Activated gamma-delta T cell treated with Interleukin-2 at 50 U/mL for 16 hours (primary cell): ENCODE data around the gene FOXO1.

Experiments
- DNase-seq: peaks from one replicate; pipeline ENCODE4 v3.0.0-alpha.2; 2020

FOXO1 gene

DNA sequence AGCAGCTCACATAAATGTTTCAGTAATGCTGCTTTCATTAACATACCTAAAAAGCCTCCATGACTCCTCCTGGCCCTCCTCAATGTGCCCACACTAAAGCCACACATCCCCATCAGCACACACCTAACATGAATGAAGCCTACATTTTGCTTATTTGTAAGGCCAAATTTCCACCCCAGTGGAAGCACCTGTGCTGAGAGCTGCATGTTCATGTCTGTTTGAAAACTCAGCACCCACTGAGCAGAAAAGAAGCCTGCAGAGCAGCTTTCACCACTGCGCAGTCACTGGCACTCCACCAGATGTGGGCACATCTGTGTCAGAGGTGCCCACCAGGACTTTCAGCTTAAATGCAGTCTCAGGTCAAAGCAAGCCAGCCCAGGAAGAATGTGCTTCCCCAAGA lies 93.5 kb downstream of the FOXO1 start:
- no peak for DNase-seq

DNA sequence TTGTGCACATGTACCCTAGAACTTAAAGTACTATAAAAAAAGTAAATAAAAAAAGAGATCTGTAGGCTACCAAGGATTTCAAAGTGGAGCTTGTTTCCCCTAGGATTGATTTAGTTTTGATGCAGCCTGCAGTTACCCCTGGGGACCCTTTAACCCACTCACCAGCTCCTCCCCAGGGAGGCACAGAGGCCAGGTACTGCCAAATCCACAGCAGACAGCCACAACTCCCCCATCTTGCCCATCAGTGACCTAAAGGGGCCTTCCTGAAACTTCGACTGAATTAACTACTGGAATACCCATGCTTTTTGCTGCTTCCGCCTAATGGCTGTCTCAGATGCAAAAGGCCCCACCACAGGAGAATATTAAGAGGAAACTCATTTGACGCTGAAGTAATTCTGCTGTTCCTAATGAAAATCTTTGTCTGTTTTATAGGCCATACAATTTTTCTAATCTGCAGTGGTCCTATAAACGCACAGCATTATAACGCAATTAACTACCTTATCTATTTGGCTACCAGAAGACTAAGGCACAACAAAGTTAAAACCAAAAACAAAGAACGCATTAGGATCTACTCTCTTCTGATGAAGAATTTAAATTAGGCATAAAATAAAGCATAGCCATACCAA lies 95.0 kb downstream of the FOXO1 start:
- no peak for DNase-seq

DNA sequence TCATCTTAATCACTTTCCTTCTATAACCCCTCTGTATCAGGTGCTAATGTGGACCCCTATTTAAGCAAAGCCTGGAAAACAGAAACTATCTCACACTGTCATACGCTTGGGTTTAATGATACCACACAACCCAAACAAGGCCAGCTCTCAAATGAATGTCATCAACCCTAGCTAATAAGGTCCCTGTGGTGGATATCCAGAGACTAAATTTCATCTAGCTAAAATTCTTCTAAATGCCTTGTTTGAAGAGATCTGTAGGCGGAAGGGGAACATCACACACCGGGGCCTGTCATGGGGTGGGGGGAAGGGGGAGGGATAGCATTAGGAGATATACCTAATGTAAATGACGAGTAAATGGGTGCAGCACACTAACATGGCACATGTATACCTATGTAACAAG lies 95.5 kb downstream of the FOXO1 start:
- no peak for DNase-seq

DNA sequence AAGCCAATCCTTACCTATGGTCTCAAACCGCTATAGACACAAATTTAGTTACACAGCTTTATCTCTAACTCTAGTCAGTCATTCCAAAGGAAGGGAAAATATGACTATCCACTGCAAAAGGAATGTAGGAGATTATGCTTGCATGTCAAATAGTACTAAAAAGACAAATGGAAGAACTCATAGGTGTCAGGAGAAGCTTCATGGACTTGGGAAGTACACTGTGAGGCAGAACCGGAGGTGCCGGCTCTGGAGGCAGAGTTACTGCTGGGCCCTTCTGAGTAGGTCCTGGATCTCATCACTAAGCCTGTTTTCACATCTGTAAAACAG lies 97.5 kb downstream of the FOXO1 start:
- no peak for DNase-seq

DNA sequence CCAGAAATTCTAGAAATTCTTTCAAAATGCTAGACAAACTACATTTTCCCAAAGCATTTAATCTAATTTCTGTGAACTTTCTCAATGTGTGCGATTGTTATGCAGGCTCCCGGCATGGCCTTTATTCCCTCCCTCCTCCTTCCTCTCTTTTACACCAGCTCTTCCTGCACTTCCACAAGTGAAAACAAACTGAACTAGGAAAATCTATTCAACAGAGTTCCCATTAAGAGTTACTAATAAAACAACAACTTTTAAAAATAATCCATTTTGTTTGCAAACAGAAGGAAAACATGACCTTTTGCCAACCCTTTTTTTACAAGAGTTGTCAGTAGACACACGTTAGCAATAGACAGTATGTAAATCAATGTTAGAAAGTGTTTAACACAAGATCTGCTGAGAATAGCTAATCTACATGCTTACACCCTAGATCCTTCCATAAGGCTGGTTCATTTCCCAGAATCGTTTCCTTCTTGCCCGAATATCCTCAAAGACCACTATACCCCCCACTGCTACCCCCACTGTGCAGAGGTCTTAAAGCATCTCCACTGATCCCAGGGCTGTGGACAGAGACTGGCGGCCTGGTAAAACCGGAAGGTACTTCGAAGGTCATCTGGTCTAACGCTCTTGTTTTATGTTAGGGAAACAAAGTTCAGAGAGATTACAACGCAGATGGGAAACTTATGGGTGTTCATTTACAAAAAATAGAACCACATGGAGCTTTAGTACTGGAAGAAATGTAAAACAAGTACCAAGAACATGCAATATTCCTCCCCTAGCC lies 98.0 kb downstream of the FOXO1 start:
- no peak for DNase-seq

DNA sequence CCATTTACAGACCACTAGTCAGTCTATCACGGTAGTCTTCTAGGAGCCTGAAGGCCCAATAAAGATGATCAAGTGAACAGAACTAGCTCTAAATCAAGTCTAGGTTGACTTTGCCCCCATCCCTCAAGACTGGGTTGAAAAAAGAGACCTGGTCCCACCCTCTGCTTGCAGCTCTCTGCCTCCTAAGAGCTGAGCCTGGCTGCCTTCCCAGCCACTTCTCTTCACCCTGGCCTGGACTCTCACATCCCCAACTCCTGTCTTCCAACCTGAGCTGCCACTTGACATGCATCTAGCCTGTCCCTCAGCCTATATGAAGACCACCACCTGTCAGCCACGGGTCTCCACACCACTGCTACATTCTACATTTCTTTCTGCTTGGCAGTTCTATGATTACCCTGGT lies 99.6 kb downstream of the FOXO1 start:
- no peak for DNase-seq

DNA sequence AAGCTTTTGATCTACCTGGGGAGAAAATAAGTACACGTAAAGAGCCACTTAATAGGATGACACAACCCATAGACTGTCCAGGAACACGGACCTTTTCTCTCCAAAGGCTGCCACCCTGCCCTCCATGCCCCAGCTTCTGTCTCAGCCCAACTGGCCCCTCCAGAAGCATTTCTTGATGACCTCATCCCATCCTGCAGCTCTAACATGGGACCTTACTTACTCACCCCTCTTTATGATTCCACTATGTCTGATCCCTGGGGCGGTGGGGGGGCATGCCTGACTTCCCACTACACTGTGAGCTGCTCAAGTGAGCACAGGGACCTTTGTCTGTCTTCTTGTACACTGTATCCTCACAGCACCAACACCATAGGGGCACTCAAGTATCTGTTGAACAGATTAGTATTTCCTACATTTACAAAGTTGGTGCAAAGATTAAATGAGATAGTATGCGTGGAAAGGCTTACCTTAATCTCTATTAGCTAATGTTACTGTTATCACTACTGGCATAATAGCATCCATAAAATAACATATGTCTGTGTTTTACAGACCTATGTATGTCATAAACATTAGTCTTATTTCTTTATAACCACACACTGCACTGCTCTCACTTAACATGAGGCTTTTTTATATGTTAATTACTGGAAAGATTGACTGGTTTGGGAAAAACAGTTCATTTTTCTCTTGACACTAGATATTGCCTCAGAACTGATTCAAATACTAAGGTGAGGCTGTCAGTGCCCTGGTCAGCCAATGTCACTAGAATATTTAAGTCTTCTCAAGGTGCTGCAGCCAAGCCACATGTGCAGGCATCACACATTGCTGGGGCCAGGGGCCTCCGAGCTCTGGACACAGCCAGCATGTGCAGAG lies 100.9 kb downstream of the FOXO1 start:
- DNase-seq, result no peak

DNA sequence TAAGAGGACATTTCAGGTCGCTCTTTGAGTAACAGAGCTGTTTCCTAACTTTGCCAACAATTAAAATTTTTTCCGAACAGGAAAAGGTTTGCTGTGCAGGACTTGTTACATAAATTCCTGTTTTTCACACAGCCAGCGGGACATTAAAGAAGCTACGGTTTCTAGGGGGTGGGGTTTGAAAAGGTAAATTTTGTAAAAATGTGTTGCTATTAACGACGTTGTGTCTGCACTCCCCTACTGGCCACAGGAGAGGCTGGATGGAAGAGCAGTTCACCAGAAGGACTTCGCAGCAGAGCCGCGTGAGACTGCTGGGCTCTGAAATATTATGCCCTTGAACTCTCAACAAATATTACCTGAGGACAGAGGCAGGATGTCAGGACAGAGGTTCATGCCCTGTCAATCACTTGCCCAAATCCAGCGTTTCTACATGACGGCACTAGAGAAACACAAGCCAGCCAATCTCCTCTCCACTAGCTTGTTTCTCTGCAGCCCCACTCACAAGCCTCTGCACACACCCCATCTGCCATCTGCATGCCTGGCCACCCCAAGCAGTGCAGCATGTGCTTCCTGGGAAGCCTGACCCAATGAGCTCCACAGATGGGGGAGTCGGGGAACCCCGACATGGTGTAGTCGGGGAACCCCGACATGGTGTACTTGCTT lies 102.0 kb downstream of the FOXO1 start:
- DNase-seq, result no peak

DNA sequence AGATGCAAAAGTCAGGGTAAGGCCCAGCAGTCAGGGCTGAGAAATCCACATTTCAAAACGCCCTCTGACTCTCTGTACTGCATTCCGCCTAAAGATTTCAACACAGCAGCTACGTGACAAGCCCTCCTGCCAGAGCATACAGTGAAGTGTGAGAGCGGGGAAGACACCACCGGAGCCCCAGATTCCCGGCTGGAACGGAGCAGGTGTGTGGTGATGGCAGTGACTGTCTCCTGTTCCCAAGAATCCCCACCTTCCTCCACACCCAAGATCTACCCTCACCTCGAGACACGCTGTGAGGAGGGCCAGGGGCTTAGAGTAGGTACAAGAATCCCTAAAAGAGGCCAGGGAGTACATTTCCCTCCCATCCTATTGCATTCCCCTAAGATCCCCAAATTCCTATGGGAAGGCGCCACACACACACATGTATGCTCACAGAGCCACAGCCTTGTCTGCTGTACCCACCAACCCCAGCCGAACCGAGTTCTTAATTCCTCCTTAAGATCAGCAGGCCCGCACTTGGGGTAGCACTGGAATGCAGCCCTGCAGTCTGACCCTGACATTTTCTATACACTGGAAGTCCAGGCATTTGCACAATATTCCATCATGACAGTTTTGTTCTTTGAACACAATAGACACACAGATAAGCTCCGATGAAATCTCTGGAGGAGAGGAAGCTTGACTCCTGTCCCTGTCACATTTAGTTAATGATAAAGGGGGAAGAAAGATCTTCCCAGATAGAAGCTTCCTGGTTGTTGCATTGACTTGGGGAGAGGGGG lies 102.9 kb downstream of the FOXO1 start:
- no peak for DNase-seq

DNA sequence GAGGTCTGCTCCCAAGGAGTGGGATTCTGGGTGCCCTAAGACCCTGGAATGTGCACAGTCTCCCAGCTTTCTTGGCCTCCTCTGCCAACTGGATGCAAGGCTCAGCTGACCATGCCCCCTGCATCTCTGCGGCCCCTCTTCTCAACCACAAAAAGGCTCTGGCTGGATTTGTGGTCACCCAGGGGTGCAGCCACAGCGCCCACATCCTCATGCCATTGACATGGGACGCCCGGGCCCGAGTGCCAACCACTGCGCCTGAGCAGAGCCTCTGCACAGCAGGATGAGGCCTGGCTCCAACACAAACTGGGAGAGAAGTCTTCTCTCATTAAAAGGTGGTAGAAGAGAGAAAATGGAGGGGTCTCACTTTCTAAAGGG lies 103.5 kb downstream of the FOXO1 start:
- no peak for DNase-seq

DNA sequence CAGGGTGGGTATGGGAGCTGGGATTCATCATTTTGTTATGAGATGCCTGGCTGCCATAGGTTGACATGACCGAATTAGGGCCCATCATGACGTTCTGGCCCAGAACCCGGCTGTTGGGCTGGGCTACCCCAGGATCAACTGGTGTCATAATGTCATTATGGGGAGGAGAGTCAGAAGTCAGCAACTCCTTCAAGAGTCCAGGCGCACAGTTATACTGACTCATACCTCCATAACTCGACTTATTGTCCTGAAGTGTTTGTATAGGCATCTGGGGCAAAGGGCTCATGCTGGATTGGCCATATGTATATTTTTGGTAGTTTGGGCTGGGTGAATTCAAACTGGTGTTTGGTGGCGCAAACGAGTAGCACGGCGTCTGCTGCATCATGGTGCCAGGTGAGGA lies 106.5 kb downstream of the FOXO1 start:
- no peak for DNase-seq

DNA sequence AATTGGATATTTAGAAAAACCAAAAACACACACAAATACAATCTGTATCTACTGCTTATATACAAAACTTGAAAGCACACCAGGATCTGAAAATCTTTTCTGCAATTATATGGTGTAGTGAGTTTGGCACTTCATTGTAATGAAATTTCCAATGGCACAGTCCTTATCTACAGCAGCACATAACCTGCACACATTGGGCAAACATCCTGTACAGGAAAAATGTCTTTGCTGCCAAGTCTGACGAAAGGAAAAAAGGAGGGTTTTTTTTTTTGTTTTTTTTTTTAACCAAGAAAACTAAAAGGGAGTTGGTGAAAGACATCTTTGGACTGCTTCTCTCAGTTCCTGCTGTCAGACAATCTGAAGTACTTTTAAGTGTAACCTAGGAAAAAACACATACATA lies 107.8 kb downstream of the FOXO1 start:
- DNase-seq, result no peak

DNA sequence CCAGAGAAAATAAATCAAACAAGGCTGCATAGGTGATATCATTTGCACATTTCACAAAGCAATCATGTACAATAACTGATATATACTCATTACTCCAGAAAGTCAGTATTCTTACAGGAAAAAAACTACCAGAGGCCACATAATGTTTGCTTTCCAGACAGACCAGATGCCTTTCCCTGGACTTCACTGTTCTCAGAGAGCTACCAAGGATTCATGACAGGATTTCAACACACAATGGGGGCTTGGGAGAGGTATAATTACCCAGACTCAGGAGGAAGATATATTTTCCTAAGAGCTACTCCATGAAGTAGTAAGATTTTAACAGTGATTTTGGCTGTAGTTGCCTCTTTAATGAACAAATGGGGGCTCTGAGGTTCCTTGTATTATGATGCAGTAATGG lies 110.0 kb downstream of the FOXO1 start:
- DNase-seq, result no peak

DNA sequence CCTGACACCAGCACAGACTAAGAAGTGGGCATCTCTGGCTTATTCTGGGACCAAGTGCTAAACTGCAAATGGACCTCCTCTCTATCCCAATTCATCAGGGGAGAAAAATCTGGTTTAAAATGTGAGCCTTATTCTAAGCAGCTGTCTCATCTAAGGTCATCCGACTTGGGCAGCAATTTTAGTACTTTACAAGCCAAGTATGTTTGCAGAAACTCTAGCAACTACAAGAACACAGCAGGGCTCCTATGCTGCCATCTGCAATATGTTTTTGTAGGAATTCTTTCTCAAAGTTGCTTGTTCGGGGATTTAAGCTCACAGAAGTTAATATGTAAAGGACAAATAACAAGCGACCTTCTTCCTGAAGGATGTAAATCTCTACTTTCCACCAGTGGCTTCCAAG lies 113.1 kb downstream of the FOXO1 start:
- no peak for DNase-seq

DNA sequence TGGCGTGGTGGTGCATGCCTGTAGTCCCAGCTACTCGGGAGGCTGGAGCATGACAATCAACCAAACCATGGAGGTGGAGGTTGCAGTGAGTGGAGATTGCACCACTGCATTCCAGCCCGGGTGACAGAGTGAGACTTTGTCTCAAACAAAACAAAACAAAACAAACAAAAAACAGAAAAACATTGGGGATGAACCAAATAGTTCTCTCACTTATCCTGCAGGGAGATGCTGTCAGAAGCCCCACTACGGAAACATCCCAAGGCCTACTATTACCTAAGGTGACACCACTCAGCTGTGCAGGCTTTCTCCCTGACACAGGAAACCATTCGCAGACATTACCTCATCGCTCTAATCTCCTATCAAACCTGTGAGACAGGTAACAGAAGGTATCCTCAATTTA lies 113.5 kb downstream of the FOXO1 start:
- no peak for DNase-seq

DNA sequence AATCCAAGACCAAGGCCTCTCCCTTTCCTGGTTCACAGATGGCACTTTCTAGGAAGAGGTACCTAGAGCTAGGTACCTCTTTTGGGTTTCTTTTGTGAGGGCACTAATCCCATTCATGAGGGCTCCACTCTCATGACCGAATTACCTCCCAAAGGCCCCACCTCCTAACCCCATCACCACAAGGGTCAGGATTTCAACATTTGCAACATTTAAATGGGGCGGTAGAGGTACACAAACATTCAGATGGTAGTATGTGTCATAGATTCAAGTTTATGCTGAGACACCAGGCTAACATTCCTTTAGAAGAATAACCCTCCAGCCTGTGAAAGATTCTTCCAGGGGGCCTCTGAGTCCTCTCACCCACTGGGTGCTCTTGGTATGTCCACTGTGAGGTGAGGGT lies 116.3 kb downstream of the FOXO1 start:
- no peak for DNase-seq

DNA sequence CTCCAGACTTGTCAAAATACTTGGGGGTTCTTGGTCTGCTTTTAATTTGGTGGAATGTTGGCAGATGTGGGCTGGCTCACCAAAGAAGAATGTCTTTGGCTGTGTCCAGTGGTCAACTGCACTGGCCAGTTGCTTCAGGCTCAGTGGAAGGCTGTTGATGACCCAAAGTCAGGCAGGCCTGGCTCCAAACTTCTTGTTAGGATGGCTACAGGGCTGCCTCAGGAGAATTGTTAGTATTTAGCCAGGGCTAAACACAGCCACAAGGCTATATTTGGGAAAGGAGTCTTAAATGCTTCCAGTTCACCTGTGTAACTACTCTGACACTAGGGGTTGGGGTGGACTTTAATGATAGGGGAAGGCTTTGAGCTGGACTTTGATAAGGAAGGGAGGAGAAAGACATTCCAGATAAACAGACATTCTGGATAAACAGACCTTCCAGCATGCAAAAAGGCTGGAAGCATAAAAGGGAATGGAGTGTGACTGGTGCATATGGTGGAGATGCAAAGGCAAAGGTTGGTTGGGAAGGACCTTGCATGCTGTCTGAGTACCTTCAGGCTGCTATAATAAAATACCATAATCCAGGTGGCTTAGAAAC lies 116.8 kb downstream of the FOXO1 start:
- no peak for DNase-seq

DNA sequence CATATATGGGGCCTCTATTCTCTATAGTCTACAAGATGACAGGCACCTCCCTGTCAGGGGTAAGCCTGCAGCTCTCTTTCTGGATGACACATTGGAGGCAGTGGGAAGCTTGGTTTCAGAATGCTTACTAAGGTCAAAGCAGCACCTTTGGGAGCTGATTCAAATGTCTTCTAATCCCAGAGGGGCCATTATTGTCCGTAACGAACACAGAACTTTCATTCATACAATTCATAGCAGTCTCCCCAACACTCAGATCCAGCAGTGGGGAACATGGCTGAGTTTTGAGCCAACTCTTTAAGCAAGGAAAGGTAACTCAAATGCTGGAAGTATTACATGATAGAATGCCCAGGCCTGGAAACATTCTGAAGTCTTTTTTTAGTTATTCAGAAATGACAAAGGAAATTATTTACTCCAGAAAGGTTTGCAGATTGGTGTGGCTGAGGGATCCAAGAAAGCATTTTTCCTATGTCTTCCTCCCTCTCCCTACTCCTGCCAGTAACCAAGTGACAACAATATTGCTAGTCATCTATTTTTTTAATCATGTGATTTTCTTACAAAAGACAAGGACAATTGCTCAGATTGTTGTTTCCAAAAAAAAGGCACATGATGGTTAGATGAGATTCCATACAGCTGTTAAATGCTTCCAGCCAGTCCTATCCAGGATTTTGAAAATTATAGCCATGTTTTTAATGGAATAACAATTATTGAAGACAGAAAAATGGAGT lies 118.7 kb downstream of the FOXO1 start:
- DNase-seq, result no peak

DNA sequence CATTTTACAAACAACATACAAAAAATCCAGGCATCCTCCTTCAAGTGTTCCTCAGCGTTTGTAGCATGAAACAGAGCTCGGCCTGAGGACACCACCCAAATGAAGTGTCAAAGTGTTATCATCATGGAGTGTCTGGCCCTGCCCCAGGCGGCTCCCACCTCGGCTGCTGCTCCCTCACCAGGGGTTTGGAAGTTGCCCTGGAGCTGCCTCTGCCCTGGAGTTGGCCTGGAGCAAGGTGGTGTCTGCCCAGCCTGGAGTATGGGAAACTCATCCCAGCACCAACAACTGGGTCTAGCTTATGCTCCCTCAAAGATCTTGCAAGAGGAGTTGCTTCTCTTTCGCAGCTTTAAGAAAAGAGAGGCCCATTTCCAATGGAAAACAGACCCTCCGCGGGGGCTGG lies 120.4 kb downstream of the FOXO1 start:
- no peak for DNase-seq

DNA sequence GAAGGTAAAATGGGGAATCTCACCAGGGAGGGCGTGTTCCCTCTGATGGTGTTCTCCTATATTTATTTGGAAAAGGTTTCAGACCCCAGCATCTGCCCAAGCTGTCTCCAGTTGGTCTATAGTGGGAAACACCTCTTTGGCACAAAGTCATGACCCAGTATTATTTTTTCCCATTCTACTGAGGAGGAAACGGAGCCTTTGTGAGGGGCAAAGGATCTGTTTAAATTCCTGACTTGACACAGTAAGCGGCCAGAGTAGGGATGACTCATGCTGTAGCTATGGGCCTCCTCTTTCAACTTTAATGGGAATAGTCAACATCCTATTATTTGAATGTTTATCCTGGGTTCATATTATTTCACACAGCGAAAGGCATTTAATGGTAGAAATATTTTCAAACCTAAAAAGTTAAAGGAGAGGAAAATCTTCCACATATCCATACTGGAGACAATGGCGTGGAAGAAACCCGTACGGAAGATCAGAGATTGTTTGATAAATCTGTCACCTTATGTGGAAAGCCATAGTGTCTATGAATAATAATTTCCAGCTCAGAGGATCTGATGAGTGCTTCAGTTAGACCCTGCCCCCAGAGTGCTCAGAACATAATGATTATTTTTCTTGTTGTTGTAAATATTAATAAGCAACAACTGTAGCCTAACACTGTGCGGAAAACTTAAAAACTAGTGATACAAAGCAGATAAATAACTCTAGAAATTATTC lies 126.0 kb downstream of the FOXO1 start:
- no peak for DNase-seq
